GM12875 (cell line): ENCODE data around the gene MAST3.

Experiments used
- H3K4me3 ChIP-seq: one replicate; pipeline ENCODE4 v1.5.1; 2011; ENCODE audit warnings: low read depth, low read length, control low read depth
- TF ChIP-seq, protein P1 (sequence below): IDR thresholded peaks from 2 replicates; pipeline ENCODE4 v1.5.1; 2011; ENCODE audit warnings: low read depth, mild to moderate bottlenecking, control low read depth, inconsistent platforms, low read length, moderate library complexity, borderline replicate concordance; ENCODE audit not compliant: insufficient read depth

Gene MAST3

DNA sequence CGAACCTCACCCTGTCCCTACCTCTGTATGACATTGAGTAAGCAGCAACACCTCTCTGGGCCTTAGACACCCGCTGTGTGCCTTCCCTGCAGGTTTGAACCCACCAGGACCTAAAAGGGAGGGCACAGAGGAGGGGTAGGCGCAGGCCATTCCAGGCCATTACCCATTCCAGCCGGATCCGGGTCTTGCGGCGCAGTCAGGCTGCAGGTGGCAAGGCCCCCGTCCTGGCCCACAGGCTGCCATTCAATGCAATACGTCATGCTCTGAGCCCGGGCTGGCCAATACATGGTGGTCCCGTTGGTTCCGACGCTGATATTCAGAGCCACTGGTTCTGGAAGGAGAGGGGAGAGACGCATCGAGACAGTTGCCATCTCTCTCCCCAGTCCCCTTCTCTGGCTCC, 28.2 kb upstream of the MAST3 start:
- TF ChIP-seq, protein P1, sequence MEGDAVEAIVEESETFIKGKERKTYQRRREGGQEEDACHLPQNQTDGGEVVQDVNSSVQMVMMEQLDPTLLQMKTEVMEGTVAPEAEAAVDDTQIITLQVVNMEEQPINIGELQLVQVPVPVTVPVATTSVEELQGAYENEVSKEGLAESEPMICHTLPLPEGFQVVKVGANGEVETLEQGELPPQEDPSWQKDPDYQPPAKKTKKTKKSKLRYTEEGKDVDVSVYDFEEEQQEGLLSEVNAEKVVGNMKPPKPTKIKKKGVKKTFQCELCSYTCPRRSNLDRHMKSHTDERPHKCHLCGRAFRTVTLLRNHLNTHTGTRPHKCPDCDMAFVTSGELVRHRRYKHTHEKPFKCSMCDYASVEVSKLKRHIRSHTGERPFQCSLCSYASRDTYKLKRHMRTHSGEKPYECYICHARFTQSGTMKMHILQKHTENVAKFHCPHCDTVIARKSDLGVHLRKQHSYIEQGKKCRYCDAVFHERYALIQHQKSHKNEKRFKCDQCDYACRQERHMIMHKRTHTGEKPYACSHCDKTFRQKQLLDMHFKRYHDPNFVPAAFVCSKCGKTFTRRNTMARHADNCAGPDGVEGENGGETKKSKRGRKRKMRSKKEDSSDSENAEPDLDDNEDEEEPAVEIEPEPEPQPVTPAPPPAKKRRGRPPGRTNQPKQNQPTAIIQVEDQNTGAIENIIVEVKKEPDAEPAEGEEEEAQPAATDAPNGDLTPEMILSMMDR, result no peak
- no peak overlapping the region for H3K4me3 ChIP-seq

DNA sequence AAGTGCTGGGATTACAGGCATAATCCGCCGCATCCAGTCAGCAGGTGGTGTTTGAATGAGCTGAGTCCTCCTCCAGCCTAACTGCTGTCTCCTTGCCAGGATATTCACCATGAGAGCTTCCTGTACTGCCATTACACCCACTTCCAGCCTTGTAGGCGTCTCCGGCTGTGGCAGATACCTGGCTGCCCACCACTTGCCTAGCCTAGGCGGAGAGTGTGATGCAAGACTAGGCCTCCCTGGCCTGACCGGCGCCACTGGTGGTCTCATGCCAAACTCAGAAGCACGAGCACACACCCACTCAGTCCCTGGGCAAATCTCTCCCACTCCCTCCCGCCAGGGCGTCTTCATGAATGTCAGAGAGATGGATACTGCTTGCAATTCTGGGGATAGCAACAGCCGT, 27.4 kb upstream of the MAST3 start:
- TF ChIP-seq, protein P1, result no peak
- H3K4me3 ChIP-seq, result no peak overlapping the region

DNA sequence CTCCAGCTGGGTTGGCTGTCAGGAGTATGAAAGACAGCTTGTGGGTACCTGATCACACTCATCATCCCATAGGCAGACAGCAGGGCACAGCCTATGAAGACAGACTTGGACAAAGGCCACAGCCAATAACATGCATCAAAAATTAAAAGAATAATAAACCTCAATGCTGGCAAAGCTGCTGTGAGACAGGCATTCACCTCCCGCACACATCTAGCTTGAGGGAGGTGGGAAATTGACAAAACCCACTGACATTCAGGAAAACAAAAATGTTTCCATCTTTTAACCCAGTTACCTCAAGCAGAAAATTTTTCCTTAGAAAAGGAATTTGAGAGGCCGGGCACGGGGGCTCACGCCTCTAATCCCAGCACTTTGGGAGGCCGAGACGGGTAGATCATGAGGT, 25.2 kb upstream of the MAST3 start:
- H3K4me3 ChIP-seq, result no peak overlapping the region
- TF ChIP-seq, protein P1, result no peak

DNA sequence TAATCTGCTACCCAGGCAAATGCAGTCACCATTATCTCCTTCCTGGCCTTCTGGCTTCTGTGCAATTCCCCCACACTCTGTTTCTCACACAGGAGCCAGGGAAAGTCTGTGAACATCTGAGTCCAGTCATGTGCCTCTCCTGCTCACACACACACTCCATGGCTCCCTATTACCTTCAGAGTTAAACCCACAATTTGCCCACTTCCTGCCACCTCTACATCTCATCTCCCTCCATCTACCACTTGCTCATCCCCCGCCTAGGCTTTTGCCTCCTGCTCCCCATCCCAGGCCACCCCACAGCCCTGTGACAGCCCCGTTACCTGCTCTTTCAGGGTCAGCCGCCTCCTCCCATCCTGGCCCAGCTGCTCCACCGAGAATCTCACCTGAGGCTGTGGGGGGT, 24.4 kb upstream of the MAST3 start:
- TF ChIP-seq, protein P1, result no peak
- H3K4me3 ChIP-seq, result no peak overlapping the region

DNA sequence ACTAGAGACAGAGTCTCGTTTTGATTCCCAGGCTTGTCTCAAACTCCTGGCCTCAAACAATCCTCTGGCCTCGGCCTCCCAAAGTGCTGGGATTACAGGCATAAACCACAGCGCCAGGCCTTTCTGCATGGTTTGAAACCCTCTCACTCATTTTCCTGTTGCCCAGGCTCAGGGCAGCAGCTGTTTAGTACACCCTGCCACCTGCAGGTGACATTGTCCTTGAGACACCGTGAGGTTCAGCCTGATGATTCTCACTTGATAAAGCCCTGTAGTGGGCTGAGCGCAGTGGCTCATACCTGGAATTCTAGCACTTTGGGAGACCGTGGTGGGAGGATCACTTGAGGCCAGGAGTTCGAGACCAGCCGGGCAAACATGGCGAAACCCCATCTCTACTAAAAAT, 23.4 kb upstream of the MAST3 start:
- TF ChIP-seq, protein P1, result no peak
- H3K4me3 ChIP-seq, result no peak overlapping the region

DNA sequence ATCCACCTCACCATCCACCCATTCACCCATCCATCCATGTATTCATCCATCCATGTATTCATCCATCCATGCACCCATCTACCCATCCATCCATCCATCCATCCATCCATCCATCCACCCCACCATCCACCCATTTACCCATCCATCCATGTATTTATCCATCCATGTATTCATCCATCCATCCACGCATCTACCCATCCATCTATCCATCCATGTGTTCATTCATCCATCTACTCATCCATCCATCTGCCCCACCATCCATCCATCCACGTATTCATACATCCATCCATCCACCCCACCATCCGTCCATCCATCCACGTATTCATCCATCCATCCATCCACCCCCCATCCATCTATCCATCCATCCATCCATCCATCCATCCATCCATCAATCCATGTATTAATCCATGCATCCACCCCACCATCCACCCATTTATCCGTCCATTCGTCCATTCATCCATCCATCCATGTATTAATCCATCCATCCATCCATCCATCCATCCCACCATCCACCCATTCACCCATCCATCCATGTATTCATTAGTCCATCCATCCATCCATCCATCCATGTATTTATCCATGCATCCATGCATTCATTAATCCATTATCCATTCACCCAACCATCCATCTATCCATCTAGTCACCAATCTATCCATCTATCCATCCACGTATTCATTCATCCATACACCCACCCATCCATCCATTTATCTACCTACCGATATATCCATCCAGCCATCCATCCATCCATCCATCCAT, 13.5 kb upstream of the MAST3 start:
- TF ChIP-seq, protein P1, result no peak
- no peak overlapping the region for H3K4me3 ChIP-seq

DNA sequence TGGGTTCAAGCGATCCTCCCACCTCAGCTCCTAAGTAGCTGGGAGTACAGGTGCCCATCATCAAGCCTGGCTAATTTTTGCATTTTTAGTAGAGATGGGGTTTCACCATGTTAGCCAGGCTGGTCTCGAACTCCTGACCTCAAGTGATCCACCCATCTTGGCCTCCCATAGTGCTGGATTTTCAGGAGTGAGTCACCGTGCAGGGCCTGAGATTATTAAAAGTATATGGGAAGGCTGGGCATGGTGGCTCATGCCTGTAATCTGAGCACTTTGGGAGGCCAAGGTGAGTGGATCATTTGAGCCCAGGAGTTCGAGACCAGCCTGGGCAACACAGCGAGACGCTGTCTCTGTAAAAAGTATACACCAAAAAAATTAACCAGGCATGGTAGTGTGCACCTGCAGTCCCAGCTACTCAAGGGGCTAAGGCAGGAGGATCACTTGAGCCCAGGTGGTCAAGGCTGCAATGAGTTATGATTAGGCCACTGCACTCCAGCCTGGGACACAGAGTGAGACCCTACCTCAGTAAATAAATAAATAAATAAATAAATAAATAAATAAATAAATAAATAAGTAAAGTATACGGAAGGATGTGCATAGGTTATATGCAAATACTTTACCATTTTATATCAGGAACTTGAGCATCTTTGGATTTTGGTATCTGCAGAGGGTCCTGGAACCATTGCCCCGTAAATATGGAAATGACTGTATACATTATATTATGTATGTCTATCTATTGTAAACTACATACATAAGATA, 11.7 kb upstream of the MAST3 start:
- TF ChIP-seq, protein P1, result no peak
- H3K4me3 ChIP-seq, result no peak overlapping the region
